IPS-18a (cell line): ENCODE data around the gene XIRP1.

ENCODE experiments used
- H3K27ac ChIP-seq: one replicate; pipeline ENCODE4 v1.5.1; 2013; ENCODE audit warnings: low read length
- H3K27me3 ChIP-seq: one replicate; pipeline ENCODE4 v1.6.1; 2013; ENCODE audit warnings: mild to moderate bottlenecking, low read length; ENCODE audit not compliant: control insufficient read depth, insufficient read depth
- H3K36me3 ChIP-seq: one replicate; pipeline ENCODE4 v1.6.1; 2013; ENCODE audit warnings: low read depth, low read length; ENCODE audit not compliant: control insufficient read depth
- H3K4me1 ChIP-seq: one replicate; pipeline ENCODE4 v1.6.1; 2013; ENCODE audit warnings: low read depth, low read length; ENCODE audit not compliant: control insufficient read depth
- H3K4me3 ChIP-seq: one replicate; pipeline ENCODE4 v1.5.1; 2013; ENCODE audit warnings: low read length
- H3K9ac ChIP-seq: one replicate; pipeline ENCODE4 v1.6.1; 2013; ENCODE audit warnings: mild to moderate bottlenecking, low read length, moderate library complexity
- H3K9me3 ChIP-seq: one replicate; pipeline ENCODE4 v1.6.1; 2013; ENCODE audit warnings: low read depth, low read length; ENCODE audit not compliant: control insufficient read depth

Gene XIRP1

DNA sequence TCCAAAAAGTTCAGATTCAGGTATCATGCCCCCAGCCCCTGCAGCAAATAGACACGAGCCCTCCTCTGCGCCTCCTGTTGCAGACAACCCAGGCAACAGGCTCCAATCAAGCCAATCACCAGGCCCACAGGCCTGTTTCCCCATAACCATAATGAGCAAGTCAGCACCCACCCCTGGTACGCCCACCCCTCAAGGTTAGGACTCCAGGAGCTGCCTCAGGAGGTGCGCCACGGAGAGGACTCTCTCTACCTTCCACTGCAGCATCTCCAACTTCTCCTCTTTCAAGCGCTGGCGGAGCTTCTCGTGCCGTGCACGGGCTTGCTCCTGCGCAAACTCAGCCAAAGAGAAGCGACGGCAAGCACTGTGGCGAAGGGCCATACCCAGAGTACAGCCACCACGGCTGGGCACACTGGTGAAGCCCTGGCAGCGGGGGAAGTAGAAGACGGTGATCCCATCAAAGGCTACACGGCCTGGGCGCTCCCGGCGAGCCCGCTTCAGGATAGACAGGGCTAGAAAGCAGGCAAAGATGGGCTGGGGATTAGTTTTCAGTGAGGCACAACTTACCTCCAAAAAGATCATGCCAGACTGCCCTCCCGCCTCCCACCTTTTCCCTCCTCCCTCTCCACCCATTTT lies 47.5 kb downstream of the XIRP1 start:
- Histone ChIP-seq H3K4me3 (no peak overlapping the region), H3K9ac (no peak overlapping the region), H3K27me3 (no peaks in the 10 kb centered on the region), H3K36me3 (peaks cover 37% of the 10 kb centered on the region), H3K9me3 (no peaks in the 10 kb centered on the region), H3K27ac (no peak overlapping the region), H3K4me1 (peaks cover 30% of the 10 kb centered on the region)

DNA sequence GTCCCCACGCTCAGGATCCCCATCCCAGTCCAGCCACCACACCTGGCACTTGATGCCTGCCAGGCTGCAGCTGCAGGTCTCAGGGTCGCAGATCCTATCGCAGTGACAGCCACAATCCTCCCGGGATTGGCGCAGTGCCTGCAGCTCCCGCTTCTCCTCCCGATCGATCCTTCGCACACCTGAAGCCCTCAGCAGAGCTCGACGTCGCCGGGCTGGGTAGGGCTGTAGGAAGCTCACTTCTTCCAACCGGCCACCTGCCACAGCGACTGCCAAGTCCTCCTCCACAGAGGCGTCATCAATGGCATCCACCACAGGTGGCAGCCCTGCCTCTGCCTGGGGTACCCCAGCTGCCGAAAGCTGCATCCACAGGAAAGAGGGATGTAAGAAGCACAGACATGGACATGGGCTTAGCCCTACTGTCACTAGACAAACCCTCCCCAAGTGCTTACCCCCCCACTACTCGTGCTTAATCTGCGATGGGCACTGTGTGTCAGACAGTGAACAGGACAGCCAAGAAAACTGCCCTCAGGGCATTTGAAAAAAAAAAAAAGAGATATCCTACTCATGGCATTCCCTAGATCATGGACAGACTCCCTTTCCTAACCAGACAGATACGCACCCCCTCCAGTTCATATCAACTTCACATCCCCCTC lies 48.2 kb downstream of the XIRP1 start:
- no peak overlapping the region for H3K27ac ChIP-seq
- peaks cover 24% of the 10 kb centered on the region for H3K4me1 ChIP-seq
- no peak overlapping the region for H3K9ac ChIP-seq
- H3K36me3 ChIP-seq = peaks cover 37% of the 10 kb centered on the region
- H3K27me3 ChIP-seq = no peaks in the 10 kb centered on the region
- no peak overlapping the region for H3K4me3 ChIP-seq
- no peaks in the 10 kb centered on the region for H3K9me3 ChIP-seq

DNA sequence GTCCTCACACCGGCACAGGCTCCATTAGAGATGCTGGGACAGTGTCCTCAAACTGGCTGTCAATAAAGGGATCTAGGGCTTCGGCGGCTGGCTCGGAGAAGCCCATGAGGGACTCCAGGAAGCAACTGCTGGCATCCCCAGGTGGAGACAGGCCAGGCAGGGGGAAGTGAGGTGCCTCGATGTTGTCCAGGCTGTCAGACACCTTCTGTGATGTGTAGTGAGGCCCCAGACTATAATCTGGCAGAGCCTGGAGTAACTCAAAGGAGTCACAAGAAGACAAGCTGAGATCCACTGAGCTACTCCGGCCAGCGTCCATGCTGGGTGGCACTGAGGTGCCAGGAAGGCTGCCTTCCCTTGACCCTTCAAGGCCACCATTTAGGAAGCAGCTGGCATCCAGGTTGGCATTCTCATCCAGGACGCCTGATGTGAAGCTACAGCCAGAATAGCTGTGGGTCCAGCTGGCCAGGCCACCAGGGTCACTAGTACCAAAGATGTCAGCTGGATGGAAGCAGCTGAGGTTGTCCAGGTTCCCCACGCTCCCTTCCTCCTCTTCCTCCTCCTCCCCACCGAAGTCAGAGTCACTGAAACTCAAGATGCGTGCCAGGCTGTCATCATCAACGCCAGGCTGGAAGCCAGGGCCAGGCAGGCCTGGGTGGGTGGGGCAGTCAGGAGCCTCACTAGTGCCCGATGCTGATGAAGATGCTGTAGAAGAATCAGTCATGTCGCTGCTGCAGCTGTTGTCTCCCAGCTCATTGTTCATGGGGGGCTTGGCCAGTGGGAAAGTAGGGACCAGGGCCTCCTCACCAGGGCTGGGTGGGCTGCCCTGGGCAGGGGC lies 49.1 kb downstream of the XIRP1 start:
- no peaks in the 10 kb centered on the region for H3K27me3 ChIP-seq
- H3K9me3 ChIP-seq = no peaks in the 10 kb centered on the region
- H3K36me3 ChIP-seq = peaks cover 37% of the 10 kb centered on the region
- no peak overlapping the region for H3K4me3 ChIP-seq
- no peak overlapping the region for H3K9ac ChIP-seq
- peaks cover 14% of the 10 kb centered on the region for H3K4me1 ChIP-seq
- H3K27ac ChIP-seq = no peak overlapping the region

DNA sequence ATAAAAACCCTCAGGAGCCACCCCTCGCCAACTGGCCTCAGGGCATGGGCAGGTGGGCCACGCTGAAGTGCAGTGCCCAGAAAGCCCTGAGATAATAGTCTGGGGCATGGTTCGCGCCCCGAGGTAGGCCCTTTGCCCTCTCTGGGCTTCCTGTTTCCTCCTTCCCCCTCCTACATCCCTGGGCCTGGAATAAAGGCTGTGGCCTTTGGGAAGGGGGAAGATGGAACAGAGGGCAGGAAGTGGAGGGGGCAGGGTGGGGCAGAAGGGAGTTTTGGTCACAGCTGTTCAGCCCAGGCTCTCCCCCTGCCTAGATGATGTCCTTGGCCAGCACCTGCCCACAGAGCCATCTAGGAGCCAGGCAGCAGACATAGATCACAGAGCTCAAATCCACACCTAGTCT lies 50.3 kb downstream of the XIRP1 start:
- peaks cover 37% of the 10 kb centered on the region for H3K36me3 ChIP-seq
- no peak overlapping the region for H3K4me3 ChIP-seq
- no peak overlapping the region for H3K9ac ChIP-seq
- no peaks in the 10 kb centered on the region for H3K27me3 ChIP-seq
- peaks cover 4% of the 10 kb centered on the region for H3K4me1 ChIP-seq
- no peaks in the 10 kb centered on the region for H3K9me3 ChIP-seq
- no peak overlapping the region for H3K27ac ChIP-seq

DNA sequence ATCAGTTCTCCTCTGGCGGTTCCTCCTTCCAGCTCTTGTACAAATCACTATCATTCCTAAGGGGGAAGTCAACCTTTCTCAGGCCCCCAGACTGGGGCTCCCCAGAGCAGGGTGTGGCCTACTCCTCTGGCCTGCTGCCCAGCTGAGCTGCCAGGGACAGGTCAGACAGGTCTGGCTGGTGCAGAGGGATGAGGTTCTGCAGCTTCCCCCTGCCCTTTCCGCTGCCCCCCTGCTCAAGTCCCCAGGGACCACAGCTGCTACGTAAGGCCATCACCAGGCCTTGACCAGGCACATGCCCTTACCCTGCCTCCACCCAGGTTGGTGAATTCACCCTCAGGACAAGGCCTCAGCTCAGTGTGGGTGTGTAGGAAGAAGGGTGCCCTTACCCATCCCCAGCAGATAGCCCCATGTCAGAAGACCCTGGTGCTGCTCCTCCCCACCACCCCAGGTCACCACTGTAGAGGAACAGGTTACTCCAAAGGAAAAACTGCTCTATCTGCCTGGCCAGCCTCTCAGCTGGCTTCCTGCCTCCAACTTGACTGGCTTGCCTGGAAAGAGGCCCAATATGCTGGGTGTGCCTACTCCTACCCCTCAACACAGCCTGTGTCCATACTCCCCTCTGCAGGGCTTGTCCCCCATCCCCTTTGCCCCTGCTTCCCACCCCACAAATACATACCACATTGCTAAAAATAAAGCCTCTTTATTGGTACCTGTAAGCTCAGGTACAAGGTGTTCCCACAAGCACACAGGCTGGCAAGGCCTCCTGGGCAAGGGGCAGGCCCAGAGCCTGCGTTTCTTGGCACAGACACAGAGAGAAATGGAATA lies 51.0 kb downstream of the XIRP1 start:
- Histone ChIP-seq H3K27ac (no peak overlapping the region), H3K9me3 (no peaks in the 10 kb centered on the region), H3K27me3 (no peaks in the 10 kb centered on the region), H3K4me1 (no peaks in the 10 kb centered on the region), H3K36me3 (peaks cover 37% of the 10 kb centered on the region), H3K4me3 (no peak overlapping the region), H3K9ac (no peak overlapping the region)

DNA sequence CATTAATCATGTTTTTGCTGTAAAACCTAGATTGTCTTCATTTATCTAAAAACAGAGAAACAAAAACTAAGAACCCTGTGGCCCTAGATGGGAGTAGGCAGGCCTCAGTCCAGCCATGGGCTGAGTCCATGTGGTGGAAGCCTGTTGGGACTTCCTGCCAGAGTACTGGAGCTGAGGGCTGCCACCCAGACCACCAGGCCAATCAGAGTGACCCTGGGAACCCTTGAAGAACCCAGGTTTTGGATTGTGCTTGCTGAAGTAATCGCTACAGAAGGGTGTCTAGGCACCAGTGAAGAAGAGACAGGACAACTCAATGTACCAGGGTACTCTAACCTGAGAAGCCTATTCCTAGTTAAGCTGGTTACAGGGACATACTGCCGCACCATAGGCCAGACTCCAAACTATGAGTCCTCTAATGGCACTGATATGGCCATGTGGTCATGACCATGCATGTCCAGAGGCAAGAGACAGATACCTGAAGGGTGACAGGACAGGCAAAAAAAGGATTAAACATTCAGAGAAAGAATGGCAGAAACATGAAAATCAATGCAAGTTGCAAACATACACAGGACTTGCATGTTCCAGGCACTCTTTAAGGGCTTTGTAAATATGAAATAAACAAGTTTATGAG lies 51.9 kb downstream of the XIRP1 start:
- Histone ChIP-seq H3K4me1 (no peaks in the 10 kb centered on the region), H3K4me3 (no peak overlapping the region), H3K9ac (no peak overlapping the region), H3K27ac (no peak overlapping the region), H3K9me3 (no peaks in the 10 kb centered on the region), H3K27me3 (no peaks in the 10 kb centered on the region), H3K36me3 (peaks cover 32% of the 10 kb centered on the region)

DNA sequence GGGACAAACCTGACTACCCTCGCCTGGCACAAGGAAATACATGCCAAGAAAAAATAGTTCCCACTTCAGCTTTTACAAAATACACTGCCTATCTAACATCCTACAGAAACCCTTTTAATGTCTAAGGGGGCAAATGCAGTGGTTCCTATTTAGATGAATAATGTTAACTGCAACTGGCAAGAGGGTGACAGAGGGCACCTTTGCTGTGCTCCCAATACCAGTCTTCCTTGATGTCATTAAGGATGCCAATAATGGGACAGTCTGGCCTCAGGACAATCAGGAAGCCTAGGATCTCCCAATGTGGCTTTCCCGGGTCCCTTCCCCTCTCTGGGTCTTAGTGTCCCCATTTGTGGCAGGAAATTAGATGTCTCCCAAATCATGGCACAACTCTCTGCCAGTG lies 53.0 kb downstream of the XIRP1 start:
- Histone ChIP-seq H3K9ac (no peak overlapping the region), H3K9me3 (no peaks in the 10 kb centered on the region), H3K27ac (no peak overlapping the region), H3K27me3 (no peaks in the 10 kb centered on the region), H3K4me3 (no peak overlapping the region), H3K4me1 (no peaks in the 10 kb centered on the region), H3K36me3 (peaks cover 22% of the 10 kb centered on the region)

DNA sequence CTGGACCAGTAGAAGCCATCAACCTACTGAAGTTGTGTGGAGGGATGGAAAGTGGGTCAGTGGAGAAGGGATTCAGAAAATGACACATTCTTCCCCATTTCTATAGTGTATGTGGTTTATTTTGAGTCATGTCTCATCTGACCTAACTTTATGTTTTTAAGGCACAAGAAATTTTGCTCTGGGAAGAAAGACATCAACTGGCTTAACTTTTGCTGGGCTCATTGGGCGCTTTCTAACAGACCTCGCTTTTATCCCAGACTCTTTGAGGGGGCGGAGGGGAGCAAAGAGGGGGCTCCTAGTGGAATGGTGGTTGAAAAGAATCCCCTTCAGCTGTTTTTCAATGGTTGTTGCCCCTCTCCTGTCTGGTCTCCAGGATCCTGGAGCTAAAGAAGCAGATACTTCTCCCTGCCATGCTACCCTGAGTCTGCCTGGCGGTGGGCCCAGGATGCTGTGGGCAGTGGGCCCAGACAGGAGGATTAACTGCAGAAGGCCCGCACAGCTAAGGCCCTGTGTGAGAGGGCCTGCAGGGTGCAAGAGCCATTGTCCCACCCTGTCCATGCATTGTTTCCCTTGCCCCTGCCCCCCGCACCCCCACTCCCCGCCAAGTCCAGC lies 53.5 kb downstream of the XIRP1 start:
- peaks cover 17% of the 10 kb centered on the region for H3K36me3 ChIP-seq
- no peaks in the 10 kb centered on the region for H3K9me3 ChIP-seq
- no peak overlapping the region for H3K9ac ChIP-seq
- no peaks in the 10 kb centered on the region for H3K27me3 ChIP-seq
- H3K27ac ChIP-seq = no peak overlapping the region
- no peaks in the 10 kb centered on the region for H3K4me1 ChIP-seq
- H3K4me3 ChIP-seq = no peak overlapping the region

DNA sequence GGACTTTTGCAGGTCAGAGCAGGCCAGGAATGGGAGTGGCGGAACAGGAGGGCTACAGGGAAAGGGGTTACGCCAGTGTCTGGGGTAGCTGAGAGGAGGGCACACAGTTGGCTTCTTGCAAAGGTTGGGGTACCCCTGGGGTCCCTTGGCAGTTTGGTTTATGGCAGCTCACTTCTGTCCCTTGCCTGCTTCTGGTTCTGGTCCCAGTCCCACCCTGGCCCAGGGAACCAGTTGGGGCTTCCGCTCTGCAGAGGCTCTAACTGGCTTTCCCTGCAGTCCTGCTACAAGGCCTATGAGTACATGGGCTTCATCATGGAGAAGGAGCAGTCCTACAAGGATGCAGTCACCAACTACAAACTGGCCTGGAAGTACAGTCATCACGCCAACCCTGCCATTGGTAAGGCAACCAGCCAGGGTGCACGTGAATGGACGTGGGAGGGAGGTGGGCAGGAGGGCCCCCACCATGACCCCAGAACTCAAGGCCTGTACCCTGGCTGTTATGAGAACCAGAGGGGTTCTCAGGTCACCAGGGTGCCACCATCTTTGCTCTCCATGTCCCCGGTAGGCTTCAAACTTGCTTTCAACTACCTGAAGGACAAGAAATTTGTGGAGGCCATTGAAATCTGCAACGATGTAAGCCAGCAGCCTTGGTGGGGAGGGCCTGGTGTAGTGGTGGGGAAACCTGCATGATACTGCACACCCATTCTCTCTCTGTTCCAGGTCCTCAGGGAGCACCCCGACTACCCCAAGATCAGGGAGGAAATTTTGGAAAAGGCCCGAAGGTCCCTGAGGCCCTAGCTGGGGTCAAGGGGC lies 54.2 kb downstream of the XIRP1 start:
- H3K4me3 ChIP-seq = no peak overlapping the region
- no peaks in the 10 kb centered on the region for H3K9me3 ChIP-seq
- no peak overlapping the region for H3K9ac ChIP-seq
- peaks cover 10% of the 10 kb centered on the region for H3K36me3 ChIP-seq
- H3K27me3 ChIP-seq = no peaks in the 10 kb centered on the region
- H3K4me1 ChIP-seq = no peaks in the 10 kb centered on the region
- H3K27ac ChIP-seq = no peak overlapping the region

DNA sequence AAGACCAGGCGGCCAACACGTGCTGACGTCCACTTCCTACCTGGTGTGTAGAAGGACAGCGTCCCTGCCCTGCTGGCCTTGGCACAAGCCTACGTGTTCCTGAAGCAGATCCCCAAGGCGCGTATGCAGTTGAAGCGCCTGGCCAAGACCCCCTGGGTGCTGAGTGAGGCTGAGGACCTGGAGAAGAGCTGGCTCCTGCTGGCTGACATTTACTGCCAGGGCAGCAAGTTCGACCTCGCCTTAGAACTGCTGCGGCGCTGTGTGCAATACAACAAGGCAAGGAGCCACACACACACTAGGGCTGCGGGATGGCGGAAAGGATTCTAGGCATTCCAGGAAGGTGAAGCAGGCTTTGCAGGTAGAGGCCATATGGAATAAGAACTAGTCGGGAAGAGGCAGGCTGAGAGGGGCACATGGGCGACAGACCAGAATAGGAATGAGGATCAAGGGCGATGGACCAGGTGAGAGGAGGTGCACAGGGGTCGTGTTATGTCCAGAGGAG lies 54.9 kb downstream of the XIRP1 start:
- no peak overlapping the region for H3K27ac ChIP-seq
- no peak overlapping the region for H3K4me3 ChIP-seq
- H3K9ac ChIP-seq = no peak overlapping the region
- no peaks in the 10 kb centered on the region for H3K9me3 ChIP-seq
- H3K36me3 ChIP-seq = peaks cover 3% of the 10 kb centered on the region
- H3K27me3 ChIP-seq = no peaks in the 10 kb centered on the region
- H3K4me1 ChIP-seq = no peaks in the 10 kb centered on the region
